Osteoblast (primary cell): ENCODE results near the gene SLC24A4. TPM values are rescaled to one million over a fixed set of nuclear protein-coding genes. Genes with fewer than 3 reads are reported as not detected.

Experiments used
- DNase-seq: peaks from one replicate; pipeline ENCODE4 v3.0.0; 2011; ENCODE audit warnings: low spot score, mixed read lengths; ENCODE audit not compliant: insufficient read length; ENCODE audit errors: missing footprints
- H2AFZ ChIP-seq: 2 replicates; pipeline ENCODE4 v1.6.0; 2011; ENCODE audit warnings: mild to moderate bottlenecking, low read length
- H3K27ac ChIP-seq: 2 replicates; pipeline ENCODE4 v1.5.1; 2011; ENCODE audit warnings: mild to moderate bottlenecking, low read depth, low read length, moderate library complexity
- H3K27me3 ChIP-seq: 2 replicates; pipeline ENCODE4 v1.6.0; 2012; ENCODE audit warnings: mild to moderate bottlenecking, control low read depth, inconsistent platforms, low read length, moderate library complexity; ENCODE audit not compliant: insufficient read depth
- H3K36me3 ChIP-seq: 2 replicates; pipeline ENCODE4 v1.5.1; 2011; ENCODE audit warnings: mild to moderate bottlenecking, low read length, control low read depth, moderate library complexity; ENCODE audit not compliant: insufficient read depth
- H3K4me1 ChIP-seq: 2 replicates; pipeline ENCODE4 v1.5.1; 2011; ENCODE audit warnings: mild to moderate bottlenecking, low read length, control low read depth, moderate library complexity; ENCODE audit not compliant: insufficient read depth
- H3K4me2 ChIP-seq: 2 replicates; pipeline ENCODE4 v1.6.0; 2011; ENCODE audit warnings: mild to moderate bottlenecking, low read length; ENCODE audit not compliant: insufficient read depth
- H3K4me3 ChIP-seq: fragments of 200-600 bp; sonication (generic); 3 replicates; pipeline ENCODE4 v1.5.1; 2012; ENCODE audit warnings: mild to moderate bottlenecking, low read length, inconsistent platforms; ENCODE audit not compliant: insufficient read depth
- H3K79me2 ChIP-seq: 2 replicates; pipeline ENCODE4 v1.6.0; 2012; ENCODE audit warnings: mild to moderate bottlenecking, low read length, control low read depth, inconsistent platforms; ENCODE audit not compliant: insufficient read depth
- H3K9me3 ChIP-seq: 2 replicates; pipeline ENCODE4 v1.5.1; 2011; ENCODE audit warnings: low read depth, low read length, control low read depth
- H4K20me1 ChIP-seq: 2 replicates; pipeline ENCODE4 v1.6.0; 2012; ENCODE audit warnings: mild to moderate bottlenecking, low read length, control low read depth; ENCODE audit not compliant: insufficient read depth
- CTCF ChIP-seq: IDR thresholded peaks from 2 replicates; pipeline ENCODE4 v1.5.1; 2011; ENCODE audit warnings: mild to moderate bottlenecking, low read depth, low read length, moderate library complexity; ENCODE audit errors: extremely low read depth
- total RNA-seq: library from RNA; depleted of rRNA; stranded (reverse); fragments of >200 nt; gene quantifications from 2 replicates; pipeline ENCODE4 v1.2.3, GENCODE V29; 2012

The SLC24A4 gene
- total RNA-seq, 1 donor, result under 0.01 TPM

GRCh38 chr14:92481386-92481785, 158.4 kb downstream of the SLC24A4 start:
- peak; percentile 75 for DNase-seq
- peaks cover 10% of the 10 kb centered on the region for H3K27me3 ChIP-seq
- no peak overlapping the region for H3K27ac ChIP-seq
- H3K4me2 ChIP-seq, result no peak overlapping the region
- no peaks in the 10 kb centered on the region for H3K4me1 ChIP-seq
- H3K79me2 ChIP-seq, result no peaks in the 10 kb centered on the region
- no peaks in the 10 kb centered on the region for H4K20me1 ChIP-seq
- no peak overlapping the region for H3K4me3 ChIP-seq
- no peak overlapping the region for H2AFZ ChIP-seq
- TF ChIP-seq CTCF, result peak; percentile 49
- no peaks in the 10 kb centered on the region for H3K9me3 ChIP-seq
- H3K36me3 ChIP-seq, result no peaks in the 10 kb centered on the region

GRCh38 chr14:92481811-92482555, 159.0 kb downstream of the SLC24A4 start:
- TF ChIP-seq CTCF, result no peak
- no peak for DNase-seq
- no peak overlapping the region for H2AFZ ChIP-seq
- H4K20me1 ChIP-seq, result no peaks in the 10 kb centered on the region
- H3K4me2 ChIP-seq, result no peak overlapping the region
- peaks cover 10% of the 10 kb centered on the region for H3K27me3 ChIP-seq
- no peaks in the 10 kb centered on the region for H3K79me2 ChIP-seq
- H3K4me1 ChIP-seq, result peaks cover 5% of the 10 kb centered on the region
- no peaks in the 10 kb centered on the region for H3K9me3 ChIP-seq
- no peaks in the 10 kb centered on the region for H3K36me3 ChIP-seq
- H3K4me3 ChIP-seq, result no peak overlapping the region
- H3K27ac ChIP-seq, result no peak overlapping the region

- H3K27ac ChIP-seq, result no peak overlapping the region
- peaks cover 8% of the 10 kb centered on the region for H3K4me1 ChIP-seq
- no peak for DNase-seq
- H3K27me3 ChIP-seq, result peaks cover 10% of the 10 kb centered on the region
- no peak overlapping the region for H3K4me3 ChIP-seq
- H2AFZ ChIP-seq, result no peak overlapping the region
- TF ChIP-seq CTCF, result no peak
- no peak overlapping the region for H3K4me2 ChIP-seq
- no peaks in the 10 kb centered on the region for H3K36me3 ChIP-seq
- no peaks in the 10 kb centered on the region for H3K79me2 ChIP-seq
- no peaks in the 10 kb centered on the region for H3K9me3 ChIP-seq
- no peaks in the 10 kb centered on the region for H4K20me1 ChIP-seq
These were observed 159.8 kb downstream of the SLC24A4 start for GRCh38 chr14:92482621-92483319.

DNA sequence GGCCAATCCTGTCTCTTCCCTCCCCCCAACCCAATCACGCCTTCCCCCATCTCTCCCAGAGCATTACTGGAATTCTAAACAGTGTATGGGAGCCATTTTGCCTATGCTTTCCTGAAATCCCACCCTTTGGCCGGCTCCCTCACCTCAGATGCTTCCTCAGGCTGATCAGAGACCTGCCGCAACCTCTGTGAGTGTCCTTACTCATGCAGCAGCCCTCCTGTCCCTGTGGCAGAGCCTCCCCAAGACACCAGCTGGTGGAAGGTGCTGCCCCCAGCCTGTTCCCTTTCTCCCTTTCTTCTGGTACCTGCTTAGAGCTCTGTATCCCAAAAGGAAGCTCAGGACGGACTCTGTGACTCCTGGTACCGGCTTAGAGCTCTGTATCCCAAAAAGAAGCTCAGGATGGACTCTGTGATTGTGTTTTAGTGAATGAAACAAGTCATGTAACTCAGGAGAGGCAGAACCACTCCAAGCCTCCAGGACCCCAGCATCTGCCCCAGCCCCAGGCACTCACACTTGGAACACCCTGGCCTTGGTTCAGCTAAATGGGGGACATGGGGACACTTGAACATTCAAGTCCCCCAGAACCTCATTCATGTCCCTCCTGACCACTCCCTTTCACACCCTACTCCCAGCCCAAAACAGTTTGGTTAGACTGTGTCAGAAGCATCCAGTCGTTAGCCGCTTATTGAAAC, 161.3 kb downstream of the SLC24A4 start:
- no peaks in the 10 kb centered on the region for H3K9me3 ChIP-seq
- no peak for TF ChIP-seq CTCF
- no peak overlapping the region for H2AFZ ChIP-seq
- no peaks in the 10 kb centered on the region for H3K36me3 ChIP-seq
- H3K4me2 ChIP-seq, result no peak overlapping the region
- H4K20me1 ChIP-seq, result no peaks in the 10 kb centered on the region
- H3K79me2 ChIP-seq, result no peaks in the 10 kb centered on the region
- no peak overlapping the region for H3K27ac ChIP-seq
- peaks cover 10% of the 10 kb centered on the region for H3K27me3 ChIP-seq
- peaks cover 8% of the 10 kb centered on the region for H3K4me1 ChIP-seq
- DNase-seq, result no peak
- H3K4me3 ChIP-seq, result no peak overlapping the region
